CD1c-positive myeloid dendritic cell (primary cell): Measurements from ENCODE around the gene IKBKE.

ENCODE experiments used
- DNase-seq: peaks from one replicate; pipeline ENCODE4 v3.0.0-alpha.2; 2016; ENCODE audit errors: extremely low spot score

Gene IKBKE

DNA sequence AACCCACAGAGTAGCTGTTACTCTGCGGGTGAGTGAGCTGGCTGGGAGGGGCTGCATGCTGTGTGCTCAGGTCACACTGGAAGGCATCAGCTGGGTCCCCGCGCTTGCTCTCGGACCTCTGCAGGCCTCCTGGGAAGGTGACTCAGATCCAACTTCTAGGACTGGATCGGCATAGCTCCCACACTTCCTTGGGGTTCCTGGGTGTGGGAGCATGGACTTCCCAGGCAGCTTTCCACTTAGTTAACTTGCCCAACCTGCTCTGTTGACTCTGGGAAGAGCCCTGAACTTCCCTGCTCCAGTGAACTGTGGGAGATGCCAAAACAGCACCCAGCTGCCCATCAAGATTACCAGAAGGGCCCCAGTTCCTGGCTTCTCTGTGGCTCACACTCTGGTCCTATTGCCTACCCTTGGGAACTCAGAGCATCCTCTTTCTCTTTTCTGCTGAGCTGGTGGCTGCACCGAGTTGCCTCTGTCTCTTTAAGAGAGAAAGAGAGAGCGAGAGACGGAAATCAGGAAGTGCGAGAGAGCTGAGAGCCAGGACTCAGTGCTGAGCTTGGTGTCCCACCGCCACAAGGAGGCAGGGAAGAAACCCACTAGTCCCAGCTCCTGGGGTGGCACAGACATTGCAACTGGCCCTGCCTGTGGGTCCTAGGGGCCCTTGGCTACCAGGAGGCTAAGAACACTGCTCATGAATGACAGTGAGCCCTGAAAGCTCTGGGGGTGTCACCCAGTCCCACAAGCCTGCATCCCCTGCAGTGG lies at the start of gene IKBKE:
Gene IKBKE (plus strand): TSS at position 544 of the 759 bp plus-strand sequence. CDS start 2,752 bp downstream, outside the sequence.
- peak; percentile 69 for DNase-seq

DNA sequence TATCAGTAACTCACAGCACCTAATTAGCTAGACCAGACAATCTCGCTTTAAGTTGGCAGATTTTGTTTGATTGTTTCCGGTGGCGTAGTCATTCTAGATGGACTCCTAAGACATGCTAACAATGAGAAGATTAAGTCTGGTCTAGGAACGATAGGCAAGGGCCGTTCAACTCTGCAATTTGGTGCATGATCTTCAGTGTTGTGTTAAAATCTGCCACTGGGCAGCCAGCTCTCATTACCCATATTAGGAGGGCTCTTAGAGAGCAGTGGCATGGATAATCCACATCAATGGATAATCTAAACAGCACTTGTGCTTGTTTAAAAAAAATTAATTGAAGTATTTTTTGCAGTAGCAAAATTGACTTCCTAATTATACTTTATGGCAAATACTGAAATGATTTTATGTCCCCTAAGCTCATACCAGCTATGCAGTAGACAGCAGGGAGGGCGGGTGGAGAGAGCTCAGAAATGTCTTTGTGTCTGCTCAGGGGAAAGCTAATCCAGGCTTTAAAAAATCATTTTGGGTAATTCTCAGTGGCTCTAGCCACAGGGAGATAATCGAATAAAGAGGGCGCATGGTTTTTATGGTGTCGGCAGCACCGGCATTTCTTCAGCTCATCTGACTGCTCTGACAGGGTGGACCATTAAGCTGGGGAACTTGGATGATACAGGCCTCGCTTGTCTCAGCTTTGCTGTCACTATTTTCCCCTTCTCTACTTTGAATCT lies 48.5 kb upstream of the IKBKE start:
- no peak for DNase-seq

- DNase-seq, result no peak
These were observed 47.8 kb upstream of the IKBKE start for GRCh38 chr1:206422525-206422924.

GRCh38 chr1:206427291-206427690 lies 43.0 kb upstream of the IKBKE start:
- no peak for DNase-seq

DNA sequence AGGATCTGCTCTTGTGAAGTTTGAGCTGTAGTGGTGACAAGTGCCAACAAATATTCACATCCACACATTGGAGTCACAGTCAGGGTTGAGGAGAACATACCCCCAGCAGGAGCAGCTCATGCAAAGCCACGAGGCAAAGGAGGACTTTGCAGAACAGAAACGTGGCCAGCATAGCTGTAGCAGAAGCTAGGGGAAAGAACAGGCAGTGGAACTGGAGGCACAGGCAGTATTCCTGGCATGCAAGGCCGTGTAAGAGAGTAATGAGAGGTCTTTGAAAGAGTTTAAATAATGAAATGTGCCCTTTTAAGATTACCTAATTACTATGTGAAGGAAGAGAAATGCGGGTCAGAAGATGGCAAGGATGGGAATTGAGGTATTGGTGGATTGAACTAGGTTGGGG lies 40.9 kb upstream of the IKBKE start:
- DNase-seq, result no peak

- no peak for DNase-seq
These were observed 40.0 kb upstream of the IKBKE start for GRCh38 chr1:206430031-206430983.

DNA sequence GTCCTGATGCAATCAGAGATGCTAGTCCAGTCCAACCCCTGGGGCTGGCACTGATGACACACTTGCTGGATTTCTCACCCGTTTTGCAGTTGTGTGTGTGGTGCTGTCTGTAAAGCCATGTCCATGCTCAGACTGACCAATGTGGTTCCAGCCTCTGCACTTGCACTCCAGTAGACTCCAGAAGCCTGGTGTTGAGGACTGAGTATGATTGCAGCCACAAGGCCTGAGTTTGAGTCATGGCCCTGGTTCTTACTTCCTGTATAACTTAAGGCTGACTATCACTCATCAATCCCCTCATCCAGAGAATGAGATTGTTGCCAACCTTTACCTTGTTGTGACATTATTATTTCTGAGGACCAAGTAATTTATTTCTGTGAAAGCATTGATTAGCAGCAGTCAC lies 34.8 kb upstream of the IKBKE start:
- DNase-seq, result no peak

DNA sequence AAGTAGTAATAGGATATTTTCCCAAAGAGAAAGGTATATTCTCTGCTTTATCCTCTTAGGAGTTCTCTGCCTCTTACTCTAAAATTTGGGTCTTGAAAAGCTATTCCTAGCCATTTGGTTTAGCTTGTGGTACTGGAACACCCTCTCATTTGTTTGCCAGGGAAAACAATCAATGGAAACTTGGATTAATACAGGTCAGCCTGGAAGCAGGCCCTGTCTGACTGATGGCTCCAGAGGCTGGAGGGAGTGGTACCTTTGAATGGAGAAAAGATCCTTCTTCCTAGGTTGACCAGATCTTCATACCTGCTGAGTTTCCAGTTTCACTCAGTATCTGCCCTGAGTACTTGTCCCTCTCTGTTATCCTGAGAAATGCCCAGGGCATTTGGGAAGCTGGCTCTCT lies 31.7 kb upstream of the IKBKE start:
- no peak for DNase-seq

GRCh38 chr1:206439205-206439604 lies 31.1 kb upstream of the IKBKE start:
- DNase-seq, result no peak

DNA sequence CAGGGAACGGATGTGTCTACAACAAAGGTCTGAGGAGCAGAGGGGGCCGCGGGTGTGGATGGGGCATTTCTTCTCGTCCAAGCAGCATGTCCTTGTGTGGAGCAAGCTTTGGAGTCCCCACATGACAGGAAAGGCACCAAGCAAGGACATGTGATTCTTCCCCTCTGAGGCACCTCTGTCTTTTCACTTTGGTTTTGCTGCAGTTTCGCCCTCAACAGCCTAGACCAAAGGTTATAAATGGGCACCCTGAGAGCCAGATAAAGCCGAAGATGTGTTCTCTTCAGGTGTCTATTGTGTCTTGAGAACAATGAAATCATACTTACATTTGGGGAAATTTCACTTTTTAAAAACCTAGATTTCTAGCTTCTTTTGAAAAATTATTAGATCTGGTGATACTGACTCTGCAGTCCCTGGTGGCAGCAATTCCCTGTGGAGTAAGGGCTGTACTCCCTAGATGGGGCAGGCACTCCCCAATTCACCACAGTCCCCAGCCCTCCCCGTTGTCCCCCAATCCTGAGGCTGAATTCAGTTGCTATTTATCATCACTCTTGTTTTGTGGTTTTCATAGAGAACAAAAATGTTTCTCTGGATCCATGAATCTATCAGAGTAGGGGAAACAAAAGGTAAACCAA lies 28.8 kb upstream of the IKBKE start:
- no peak for DNase-seq

DNA sequence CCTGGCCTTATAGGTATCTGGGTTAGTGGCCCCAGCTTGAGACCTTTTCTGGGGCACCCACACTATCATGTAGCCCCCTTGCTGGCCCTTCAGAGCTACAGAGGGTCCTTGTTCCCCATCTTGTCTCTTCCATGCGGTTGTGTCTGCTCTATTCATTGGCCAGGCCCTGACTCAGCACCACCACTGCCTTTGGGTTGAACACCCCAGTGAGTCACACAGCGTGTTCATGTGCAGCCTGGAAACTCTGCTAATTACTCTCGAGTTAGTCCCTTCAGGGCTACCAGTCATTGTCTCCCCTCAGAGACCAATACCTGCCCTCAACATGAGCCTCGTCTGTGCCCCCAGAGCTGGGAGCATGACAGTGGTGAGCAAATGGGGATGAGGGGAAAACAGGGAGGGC lies 28.2 kb upstream of the IKBKE start:
- no peak for DNase-seq

DNA sequence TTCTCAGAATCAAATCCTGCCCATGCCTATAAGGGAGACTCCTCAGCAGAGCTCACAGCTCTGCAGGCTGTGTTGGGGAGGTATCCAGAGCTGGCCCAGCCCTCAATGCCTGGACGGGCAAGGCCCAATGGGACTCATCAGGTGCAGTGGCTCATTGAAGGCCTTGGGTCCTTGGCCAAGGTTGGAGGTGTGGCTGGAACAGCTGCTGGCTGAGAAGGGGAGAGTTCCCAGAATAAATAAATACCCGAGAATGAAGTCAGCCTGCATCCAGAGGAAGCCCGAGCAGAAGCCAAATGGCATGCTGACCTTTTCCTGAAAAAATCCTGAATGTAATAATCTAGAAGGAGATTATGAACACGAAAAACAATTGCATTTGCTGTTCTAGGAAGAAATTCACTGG lies 25.2 kb upstream of the IKBKE start:
- DNase-seq, result no peak

DNA sequence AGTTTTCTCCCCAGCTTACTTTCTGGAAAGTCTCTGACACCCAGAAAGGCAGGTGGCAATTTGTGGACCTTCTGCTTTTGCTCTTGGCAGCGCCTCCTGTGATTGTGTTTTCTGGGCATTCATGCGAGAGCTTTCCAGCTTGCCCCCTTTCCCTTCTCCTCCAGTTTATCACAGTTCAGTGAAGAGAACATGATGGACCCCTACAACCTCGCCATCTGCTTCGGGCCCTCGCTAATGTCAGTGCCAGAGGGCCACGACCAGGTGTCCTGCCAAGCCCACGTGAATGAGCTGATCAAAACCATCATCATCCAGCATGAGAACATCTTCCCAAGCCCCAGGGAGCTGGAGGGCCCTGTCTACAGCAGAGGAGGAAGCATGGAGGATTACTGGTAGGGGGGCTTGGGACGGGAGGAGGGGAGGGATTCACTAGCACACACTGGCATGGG lies 24.3 kb upstream of the IKBKE start:
- no peak for DNase-seq

- DNase-seq, result no peak
These were observed 23.4 kb upstream of the IKBKE start for GRCh38 chr1:206446688-206447421.

GRCh38 chr1:206447422-206447765 lies 22.9 kb upstream of the IKBKE start:
- no peak for DNase-seq

DNA sequence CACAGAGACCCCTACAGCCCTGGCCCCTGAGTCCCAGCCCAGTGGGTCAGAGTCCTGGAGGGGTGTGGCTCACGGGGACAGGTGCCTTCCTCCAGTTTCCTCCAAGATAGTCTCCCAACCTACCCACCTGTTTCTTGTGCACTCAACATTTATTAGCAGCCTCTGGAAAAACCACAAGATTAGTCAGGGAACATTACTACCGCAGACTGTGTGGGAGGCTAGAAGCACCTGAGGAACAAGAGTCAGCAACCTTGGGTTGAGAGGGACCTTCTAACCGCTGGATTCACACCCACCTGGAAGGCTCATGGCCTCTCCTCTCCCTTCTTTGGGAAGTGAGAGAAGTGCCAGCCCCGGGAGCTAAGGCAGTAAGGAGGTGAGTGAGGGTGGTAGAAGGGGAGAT lies 22.5 kb upstream of the IKBKE start:
- DNase-seq, result no peak

GRCh38 chr1:206448471-206448870 lies 21.8 kb upstream of the IKBKE start:
- DNase-seq, result no peak

DNA sequence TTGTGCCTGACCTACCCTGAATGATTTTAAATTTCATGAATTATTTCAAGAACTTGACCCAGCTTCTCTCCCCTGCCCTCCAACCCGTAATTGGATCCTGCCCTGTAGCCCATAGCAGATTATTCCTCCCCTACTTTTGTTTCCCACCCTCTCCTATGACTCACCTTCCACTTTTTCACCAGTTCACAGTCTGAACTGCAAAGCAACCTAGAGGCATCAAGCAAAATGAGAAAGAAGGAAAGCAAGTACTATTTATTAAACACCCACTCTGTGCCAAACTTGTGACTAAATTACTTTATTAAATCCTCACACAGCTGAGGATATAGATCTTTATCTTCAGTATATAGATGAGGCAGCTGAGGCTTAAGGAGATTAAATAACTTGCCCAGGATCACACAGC lies 20.7 kb upstream of the IKBKE start:
- no peak for DNase-seq

DNA sequence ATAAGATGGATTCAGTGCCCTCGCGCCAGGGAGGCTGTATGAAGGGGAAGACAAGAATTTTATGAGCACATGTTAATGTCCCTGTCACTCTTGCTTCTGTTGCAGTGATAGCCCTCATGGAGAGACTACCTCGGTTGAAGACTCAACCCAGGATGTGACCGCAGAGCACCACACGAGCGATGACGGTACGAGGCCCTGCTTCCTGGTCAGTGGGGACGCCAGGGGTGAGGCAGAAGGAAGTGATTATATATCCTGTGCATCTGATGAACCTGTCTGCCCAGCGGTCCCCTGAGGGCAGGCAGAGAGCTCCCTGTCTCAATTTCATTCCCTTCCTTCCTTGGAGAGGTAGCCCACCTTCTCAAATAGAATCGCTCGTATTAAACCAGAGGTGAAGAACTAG lies 20.0 kb upstream of the IKBKE start:
- no peak for DNase-seq

- DNase-seq, result no peak
These were observed 19.1 kb upstream of the IKBKE start for GRCh38 chr1:206451134-206451686.

DNA sequence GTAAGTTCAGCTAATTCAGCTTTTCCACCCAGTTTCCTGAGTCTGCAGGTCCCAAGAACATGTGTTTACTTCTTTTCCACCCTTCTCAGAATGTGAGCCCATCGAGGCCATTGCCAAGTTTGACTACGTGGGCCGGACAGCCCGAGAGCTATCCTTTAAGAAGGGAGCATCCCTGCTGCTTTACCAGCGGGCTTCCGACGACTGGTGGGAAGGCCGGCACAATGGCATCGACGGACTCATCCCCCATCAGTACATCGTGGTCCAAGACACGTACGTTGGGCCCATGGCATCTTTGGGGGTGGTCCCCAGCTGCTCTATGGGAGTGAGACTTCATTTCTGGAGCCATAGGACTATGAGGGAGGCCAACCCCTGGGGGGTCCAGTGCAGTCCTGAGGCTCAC lies 17.2 kb upstream of the IKBKE start:
- DNase-seq, result no peak
